GM18873 (cell line): ENCODE measurements around the gene PRUNE1.

Experiments used
- ATAC-seq: cut with Tn5 transposase; IDR thresholded peaks from one replicate; pipeline ENCODE4 v1.9.1; 2021; ENCODE audit warnings: mild to moderate bottlenecking, moderate library complexity, moderate number of reproducible peaks; ENCODE audit not compliant: unreplicated experiment, low FRiP score

PRUNE1 gene

GRCh38 chr1:151008244-151009205, at the start of gene PRUNE1:
Gene PRUNE1, plus strand, starts transcription at chr1:151008449. Its CDS starts 184 bp downstream, at chr1:151008633.
- no peak for ATAC-seq

GRCh38 chr1:150960646-150961045, 47.6 kb upstream of the PRUNE1 start:
- ATAC-seq: no peak

- no peak for ATAC-seq
Measured at GRCh38 chr1:150961756-150962155, 46.5 kb upstream of the PRUNE1 start.

- ATAC-seq: no peak
Measured at GRCh38 chr1:150963321-150964163, 44.7 kb upstream of the PRUNE1 start.

GRCh38 chr1:150964164-150964489, 44.1 kb upstream of the PRUNE1 start:
- ATAC-seq: no peak

- ATAC-seq: no peak
Measured at GRCh38 chr1:150965605-150966004, 42.6 kb upstream of the PRUNE1 start.

- ATAC-seq: no peak
Measured at GRCh38 chr1:150966011-150966410, 42.2 kb upstream of the PRUNE1 start.

- no peak for ATAC-seq
Measured at GRCh38 chr1:150967936-150968335, 40.3 kb upstream of the PRUNE1 start.

- ATAC-seq: no peak
Measured at GRCh38 chr1:150968491-150968890, 39.8 kb upstream of the PRUNE1 start.

- no peak for ATAC-seq
Measured at GRCh38 chr1:150969626-150970025, 38.6 kb upstream of the PRUNE1 start.

- ATAC-seq: no peak
Measured at GRCh38 chr1:150970808-150971582, 37.3 kb upstream of the PRUNE1 start.

GRCh38 chr1:150971583-150972416, 36.4 kb upstream of the PRUNE1 start:
- ATAC-seq: no peak

GRCh38 chr1:150972417-150972940, 35.8 kb upstream of the PRUNE1 start:
- no peak for ATAC-seq

- ATAC-seq: no peak
Measured at GRCh38 chr1:150973258-150973835, 34.9 kb upstream of the PRUNE1 start.

GRCh38 chr1:150973836-150974579, 34.2 kb upstream of the PRUNE1 start:
- no peak for ATAC-seq

GRCh38 chr1:150974580-150975478, 33.4 kb upstream of the PRUNE1 start, which contains the start of gene CERS2:
Gene CERS2, minus strand, starts transcription at chr1:150974835. Its CDS starts 5,745 bp downstream, at chr1:150969090.
- no peak for ATAC-seq

- ATAC-seq: no peak
Measured at GRCh38 chr1:150976401-150976821, 31.8 kb upstream of the PRUNE1 start.
